Activated CD8-positive, alpha-beta memory T cell treated with anti-CD3 and anti-CD28 coated beads for 1 hour (primary cell): Measurements from ENCODE around the gene USP37.
A peak's percentile ranks its signal among the peaks of the same experiment; 100 is the strongest.

Experiments
- DNase-seq, 2 donors: peaks; one replicate each; pipeline ENCODE4 v3.0.0-alpha.2; 2020; ENCODE audit warnings: low read depth in 1 of 2; ENCODE audit errors: extremely low read depth in 1 of 2

The USP37 gene

GRCh38 chr2:218568190-218569037 lies at the start of gene USP37, which contains the start of gene CNOT9:
USP37 (minus strand) TSS chr2:218568351; CDS start chr2:218558653, 9,698 bp downstream.
CNOT9 (plus strand) TSS chr2:218568839; CDS start chr2:218568955, 116 bp downstream.
- peak; percentile 99 to 100 for DNase-seq

GRCh38 chr2:218615868-218616315 lies 47.7 kb upstream of the USP37 start:
- DNase-seq, result no peak

- DNase-seq, result no peak
Observed at GRCh38 chr2:218607436-218608115, 39.4 kb upstream of the USP37 start, which contains the start of gene PLCD4. PLCD4 (plus strand) TSS chr2:218607899; CDS start chr2:218615740, 7,841 bp downstream.

GRCh38 chr2:218605432-218605831 lies 37.3 kb upstream of the USP37 start:
- DNase-seq, result no peak

- DNase-seq, result no peak
Observed at GRCh38 chr2:218585541-218585940, 17.4 kb upstream of the USP37 start.

- DNase-seq, result no peak
Observed at GRCh38 chr2:218583983-218584850, 16.1 kb upstream of the USP37 start.

GRCh38 chr2:218582076-218582475 lies 13.9 kb upstream of the USP37 start:
- DNase-seq, result no peak

GRCh38 chr2:218578272-218578877 lies 10.2 kb upstream of the USP37 start:
- no peak for DNase-seq

DNA sequence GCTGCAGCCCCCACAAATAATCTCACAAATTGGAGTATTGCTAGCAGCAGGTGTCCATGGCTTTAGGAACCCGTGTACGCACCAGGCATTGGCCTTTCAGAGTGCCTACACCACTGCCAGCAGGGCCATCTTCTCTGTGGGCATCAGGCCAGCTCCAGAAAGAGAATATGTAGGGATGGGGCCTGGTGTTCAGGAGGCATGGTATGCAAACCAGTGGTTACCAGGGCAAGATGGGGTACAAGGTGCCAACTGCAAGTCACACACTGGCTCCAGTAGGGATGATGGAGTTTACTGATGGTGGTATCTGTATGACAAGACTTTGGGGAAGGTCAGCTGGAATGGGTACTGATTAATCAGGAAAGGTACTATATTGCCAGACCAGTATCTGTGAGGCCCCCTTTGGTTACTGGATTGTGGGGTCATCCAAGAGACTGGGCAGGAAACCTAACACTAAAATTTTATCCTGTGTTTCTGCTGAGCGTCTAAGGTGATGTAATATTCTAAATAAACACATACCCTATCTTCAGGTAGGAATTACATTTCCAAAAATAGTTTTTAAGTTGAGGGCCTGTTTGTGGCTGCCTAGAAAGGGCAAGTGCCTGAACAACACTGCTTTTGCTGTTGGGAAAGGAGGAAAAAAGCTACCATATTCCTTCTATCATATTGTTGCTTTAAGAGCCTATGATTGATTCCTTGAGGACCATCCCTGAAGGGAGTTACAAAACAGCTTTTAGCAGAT lies 9.5 kb upstream of the USP37 start:
- no peak for DNase-seq

- DNase-seq, result no peak
Observed at GRCh38 chr2:218576854-218577253, 8.7 kb upstream of the USP37 start.

DNA sequence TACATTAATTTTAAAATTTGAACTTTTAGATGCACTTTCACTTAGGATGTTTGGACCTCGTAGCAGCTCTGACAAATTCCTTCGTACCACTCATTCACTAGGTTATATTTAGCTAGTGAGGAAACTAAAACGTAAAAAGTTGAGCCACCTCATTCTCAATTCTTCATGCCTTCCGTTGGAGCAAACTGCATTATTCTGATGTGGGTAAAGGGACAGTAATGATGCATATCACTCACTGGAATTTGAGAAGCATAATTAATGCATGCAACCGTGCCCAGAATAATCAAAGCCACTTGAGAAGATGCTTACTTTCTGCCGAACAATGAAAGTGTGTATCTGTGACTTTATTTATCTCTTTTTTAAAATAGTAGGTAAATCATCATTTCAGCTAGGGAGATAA lies 2.7 kb upstream of the USP37 start:
- no peak for DNase-seq

- no peak for DNase-seq
Observed at GRCh38 chr2:218569661-218570500, 1.7 kb upstream of the USP37 start.

DNA sequence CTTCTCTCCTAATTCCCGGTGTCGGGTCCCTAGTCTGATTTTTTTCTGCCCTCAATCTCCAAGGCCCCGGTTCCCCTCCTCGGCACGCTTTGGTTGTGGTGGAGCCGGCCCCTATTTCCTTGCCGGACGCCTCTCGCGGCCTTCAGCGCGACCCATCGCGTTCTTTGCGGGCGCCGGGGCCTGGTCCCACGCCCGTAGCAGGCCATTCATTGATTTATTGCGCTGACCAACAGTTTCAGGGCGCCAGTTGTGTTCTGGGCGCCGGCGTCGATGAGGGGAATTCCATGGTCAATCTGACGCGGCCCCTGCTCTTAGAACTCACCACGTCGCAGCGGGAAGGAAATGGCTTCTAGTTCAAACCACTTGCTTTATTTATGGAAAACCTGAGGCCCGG lies 884 bp upstream of the USP37 start:
- DNase-seq, result peak; percentile 23 to 43

- DNase-seq, result peak in 1 of 2 donors; percentile 38
Observed at GRCh38 chr2:218567797-218568189, 358 bp downstream of the USP37 start.

DNA sequence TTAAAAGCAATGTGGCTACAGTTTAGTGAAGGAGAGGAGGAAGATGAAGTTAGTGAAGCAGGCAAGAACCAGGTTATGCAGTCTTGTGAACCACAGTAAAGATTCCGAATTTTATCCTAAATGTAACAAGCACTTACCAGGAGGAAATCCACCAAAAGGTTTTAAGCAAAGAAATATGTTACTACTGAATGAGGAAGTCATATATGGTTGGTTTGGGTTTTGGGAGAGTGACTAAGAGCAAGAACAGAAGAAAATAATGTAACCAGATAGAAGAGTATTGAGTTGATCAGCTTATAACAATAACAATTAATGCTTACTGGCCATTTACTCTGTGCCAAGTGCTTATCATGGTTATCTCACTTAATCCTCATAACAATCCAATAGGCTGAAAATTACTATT lies 1.9 kb downstream of the USP37 start:
- DNase-seq, result no peak

GRCh38 chr2:218564056-218564455 lies 4.1 kb downstream of the USP37 start:
- no peak for DNase-seq

- DNase-seq, result no peak
Observed at GRCh38 chr2:218558986-218559385, 9.2 kb downstream of the USP37 start.

DNA sequence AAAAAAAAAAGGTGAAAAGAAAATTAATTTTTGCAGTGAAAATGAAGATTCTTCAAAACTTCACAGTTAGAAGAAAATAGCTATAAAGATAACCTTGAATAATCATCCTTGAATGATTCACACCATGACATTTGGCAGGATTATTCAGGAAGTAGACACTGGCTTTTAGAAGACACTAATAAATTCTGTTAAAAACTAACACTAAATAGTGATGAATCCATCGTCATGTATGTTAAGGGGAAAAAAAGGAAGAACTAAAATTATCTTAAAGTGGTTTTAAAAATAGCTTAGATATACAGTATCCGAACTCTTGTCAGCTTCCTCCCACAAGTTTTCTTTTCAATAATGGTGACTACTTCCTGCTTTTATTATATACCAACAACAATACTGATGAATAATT lies 10.2 kb downstream of the USP37 start:
- no peak for DNase-seq

- DNase-seq, result no peak
Observed at GRCh38 chr2:218555527-218555926, 12.6 kb downstream of the USP37 start.
